ENCODE data around the gene GPR107.

- TF ChIP-seq POLR2A (IDR thresholded peaks at IDR 0.05) (no peak), CTCF (IDR thresholded peaks at IDR 0.05) (no peak)
Measured at GRCh38 chr9:130144703-130145102, 91.0 kb downstream of the GPR107 start.

Data from lower leg skin (tissue), 3 donors.